OCI-LY1 (cell line): ENCODE data around the gene GNA12.

Experiments used
- H2AFZ ChIP-seq: fragments of 200-600 bp; sonication (generic), shearing (Covaris generic); 2 replicates; pipeline ENCODE4 v1.6.0; 2014; ENCODE audit warnings: antibody characterized with exemption, mild to moderate bottlenecking, low read length
- H3F3A ChIP-seq: fragments of 200-600 bp; sonication (generic), shearing (Covaris generic); 2 replicates; pipeline ENCODE4 v1.6.0; 2014; ENCODE audit warnings: mild to moderate bottlenecking, antibody characterized with exemption, low read length, moderate library complexity; ENCODE audit not compliant: insufficient read depth
- H3K27ac ChIP-seq: fragments of 200-600 bp; sonication (generic); 2 replicates; pipeline ENCODE4 v1.5.1; 2014; ENCODE audit warnings: low read length, mixed run types, mild to moderate bottlenecking, low read depth; ENCODE audit not compliant: poor library complexity, severe bottlenecking
- H3K27me3 ChIP-seq: fragments of 200-600 bp; sonication (generic); 2 replicates; pipeline ENCODE4 v1.6.0; 2014; ENCODE audit warnings: antibody characterized with exemption, mild to moderate bottlenecking, low read length, moderate library complexity; ENCODE audit not compliant: insufficient read depth
- H3K36me3 ChIP-seq: fragments of 200-600 bp; sonication (generic); 2 replicates; pipeline ENCODE4 v1.6.1; 2014; ENCODE audit warnings: mild to moderate bottlenecking, antibody characterized with exemption, low read length, moderate library complexity, mixed read lengths; ENCODE audit not compliant: insufficient read depth
- H3K4me1 ChIP-seq: fragments of 200-600 bp; sonication (generic); 2 replicates; pipeline ENCODE4 v1.5.1; 2014; ENCODE audit warnings: mild to moderate bottlenecking, low read length, moderate library complexity; ENCODE audit not compliant: insufficient read depth, severe bottlenecking
- H3K4me2 ChIP-seq: fragments of 200-600 bp; sonication (generic), shearing (Covaris generic); 2 replicates; pipeline ENCODE4 v1.6.1; 2014; ENCODE audit warnings: low read length
- H3K4me3 ChIP-seq: fragments of 200-600 bp; sonication (generic); 2 replicates; pipeline ENCODE4 v1.5.1; 2014; ENCODE audit warnings: low read length, low read depth, mild to moderate bottlenecking, mixed read lengths; ENCODE audit not compliant: poor library complexity, severe bottlenecking
- H3K79me2 ChIP-seq: fragments of 200-600 bp; shearing (Covaris generic); 2 replicates; pipeline ENCODE4 v1.6.1; 2016; ENCODE audit warnings: mixed run types, low read length, mixed read lengths; ENCODE audit not compliant: insufficient read depth
- H3K9ac ChIP-seq: fragments of 200-600 bp; sonication (generic), shearing (Covaris generic); 2 replicates; pipeline ENCODE4 v1.6.1; 2014; ENCODE audit warnings: mild to moderate bottlenecking, low read length, mixed read lengths
- H3K9me2 ChIP-seq: fragments of 200-600 bp; sonication (generic), shearing (Covaris generic); 2 replicates; pipeline ENCODE4 v1.6.1; 2014; ENCODE audit warnings: low read depth, mild to moderate bottlenecking, low read length, mixed read lengths
- H3K9me3 ChIP-seq: fragments of 200-600 bp; shearing (Covaris generic); 2 replicates; pipeline ENCODE4 v1.6.1; 2014; ENCODE audit warnings: low read length, mixed read lengths
- H4K20me1 ChIP-seq: fragments of 200-600 bp; sonication (generic), shearing (Covaris generic); 2 replicates; pipeline ENCODE4 v1.6.0; 2016; ENCODE audit warnings: mild to moderate bottlenecking, low read length; ENCODE audit not compliant: insufficient read depth
- EZH2 ChIP-seq: fragments of 200-600 bp; sonication (generic), shearing (Covaris generic); IDR thresholded peaks from 2 replicates; pipeline ENCODE4 v1.8.0; 2017; ENCODE audit warnings: borderline replicate concordance, mixed run types, mild to moderate bottlenecking, antibody characterized with exemption, low read length, moderate library complexity, mixed read lengths
- TF ChIP-seq, protein P1 (sequence below): fragments of 200-600 bp; sonication (generic), shearing (Covaris generic); IDR thresholded peaks from 2 replicates; pipeline ENCODE4 v1.5.1; 2017; ENCODE audit warnings: mild to moderate bottlenecking, antibody characterized with exemption, low read length, moderate library complexity, mixed read lengths

GNA12 gene

DNA sequence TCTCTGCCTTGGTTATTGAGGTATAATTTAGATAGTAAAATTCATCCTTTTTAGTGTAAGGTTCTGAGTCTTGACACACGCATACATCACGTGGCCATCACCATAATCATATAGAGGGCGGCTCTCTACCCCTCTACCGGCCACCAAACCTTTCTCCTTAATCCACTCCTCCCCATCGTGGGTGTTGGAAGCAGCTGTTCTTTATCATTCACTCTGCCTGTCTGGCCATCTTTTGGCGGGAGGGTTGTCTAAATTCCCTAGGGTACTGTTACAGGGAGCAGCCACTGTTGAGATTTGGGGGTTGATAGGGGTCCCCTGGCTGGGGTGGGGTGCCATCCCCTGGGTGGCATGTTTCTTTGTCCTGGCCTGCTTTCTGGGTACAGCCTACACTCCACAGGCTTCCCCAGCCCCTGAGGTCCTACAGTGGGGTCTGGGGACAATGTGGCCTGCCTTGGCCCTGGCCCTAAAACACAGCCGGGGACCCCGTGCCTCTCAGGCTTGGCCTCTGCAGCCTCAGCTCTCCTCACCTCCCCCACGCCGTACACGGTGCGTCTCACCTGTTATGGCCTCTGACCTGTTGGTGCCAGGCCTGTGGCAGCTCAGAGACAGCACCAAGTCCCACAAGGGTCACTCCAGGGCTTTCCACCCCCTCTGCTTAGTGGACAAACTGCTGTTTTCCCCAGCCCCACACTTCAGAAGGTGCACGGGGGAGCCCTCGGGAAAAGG is 138.6 kb downstream of the GNA12 start:
- Histone ChIP-seq H3K4me1 (peaks cover 8% of the 10 kb centered on the region), H3F3A (no peaks in the 10 kb centered on the region), H3K9me3 (no peaks in the 10 kb centered on the region), H3K9me2 (no peaks in the 10 kb centered on the region), H3K79me2 (no peaks in the 10 kb centered on the region), H2AFZ (no peak overlapping the region), H3K36me3 (no peaks in the 10 kb centered on the region), H3K4me2 (no peak overlapping the region), H3K27ac (no peak overlapping the region), H4K20me1 (no peaks in the 10 kb centered on the region), H3K9ac (no peak overlapping the region), H3K4me3 (no peak overlapping the region), H3K27me3 (no peaks in the 10 kb centered on the region; the same call in 1 of the 2 replicates)
- TF ChIP-seq, protein P1, sequence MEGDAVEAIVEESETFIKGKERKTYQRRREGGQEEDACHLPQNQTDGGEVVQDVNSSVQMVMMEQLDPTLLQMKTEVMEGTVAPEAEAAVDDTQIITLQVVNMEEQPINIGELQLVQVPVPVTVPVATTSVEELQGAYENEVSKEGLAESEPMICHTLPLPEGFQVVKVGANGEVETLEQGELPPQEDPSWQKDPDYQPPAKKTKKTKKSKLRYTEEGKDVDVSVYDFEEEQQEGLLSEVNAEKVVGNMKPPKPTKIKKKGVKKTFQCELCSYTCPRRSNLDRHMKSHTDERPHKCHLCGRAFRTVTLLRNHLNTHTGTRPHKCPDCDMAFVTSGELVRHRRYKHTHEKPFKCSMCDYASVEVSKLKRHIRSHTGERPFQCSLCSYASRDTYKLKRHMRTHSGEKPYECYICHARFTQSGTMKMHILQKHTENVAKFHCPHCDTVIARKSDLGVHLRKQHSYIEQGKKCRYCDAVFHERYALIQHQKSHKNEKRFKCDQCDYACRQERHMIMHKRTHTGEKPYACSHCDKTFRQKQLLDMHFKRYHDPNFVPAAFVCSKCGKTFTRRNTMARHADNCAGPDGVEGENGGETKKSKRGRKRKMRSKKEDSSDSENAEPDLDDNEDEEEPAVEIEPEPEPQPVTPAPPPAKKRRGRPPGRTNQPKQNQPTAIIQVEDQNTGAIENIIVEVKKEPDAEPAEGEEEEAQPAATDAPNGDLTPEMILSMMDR: no peak
- no peak for TF ChIP-seq EZH2

DNA sequence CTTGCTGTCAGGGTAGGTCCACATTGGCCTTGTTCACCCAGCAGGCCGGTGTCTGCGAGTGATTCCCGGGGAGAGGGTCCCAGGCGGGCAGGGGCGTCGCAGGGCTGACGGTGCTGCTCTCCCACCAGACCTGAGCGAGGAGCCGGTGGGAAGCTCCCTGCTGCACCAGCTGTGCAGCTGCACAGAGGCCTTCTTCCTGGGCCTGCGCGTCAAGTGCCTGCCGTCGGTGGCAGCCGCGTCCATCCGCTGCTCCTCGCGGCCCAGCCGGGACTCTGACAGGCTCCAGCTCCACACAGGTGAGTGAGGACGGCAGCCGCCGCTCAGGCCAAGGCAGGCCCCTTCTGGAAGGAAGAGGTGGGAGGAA is 141.5 kb downstream of the GNA12 start:
- H2AFZ ChIP-seq: no peak overlapping the region
- H3K27ac ChIP-seq: no peak overlapping the region
- H3K36me3 ChIP-seq: no peaks in the 10 kb centered on the region
- TF ChIP-seq, protein P1: no peak
- no peak for TF ChIP-seq EZH2
- H3K4me2 ChIP-seq: no peak overlapping the region
- no peaks in the 10 kb centered on the region for H3K79me2 ChIP-seq
- H4K20me1 ChIP-seq: no peaks in the 10 kb centered on the region
- peaks cover 3% of the 10 kb centered on the region for H3K4me1 ChIP-seq
- H3K4me3 ChIP-seq: no peak overlapping the region
- H3K27me3 ChIP-seq: peaks cover 4% of the 10 kb centered on the region; the same call in 1 of the 2 replicates
- no peaks in the 10 kb centered on the region for H3K9me2 ChIP-seq
- no peaks in the 10 kb centered on the region for H3K9me3 ChIP-seq
- H3K9ac ChIP-seq: no peak overlapping the region
- no peaks in the 10 kb centered on the region for H3F3A ChIP-seq

DNA sequence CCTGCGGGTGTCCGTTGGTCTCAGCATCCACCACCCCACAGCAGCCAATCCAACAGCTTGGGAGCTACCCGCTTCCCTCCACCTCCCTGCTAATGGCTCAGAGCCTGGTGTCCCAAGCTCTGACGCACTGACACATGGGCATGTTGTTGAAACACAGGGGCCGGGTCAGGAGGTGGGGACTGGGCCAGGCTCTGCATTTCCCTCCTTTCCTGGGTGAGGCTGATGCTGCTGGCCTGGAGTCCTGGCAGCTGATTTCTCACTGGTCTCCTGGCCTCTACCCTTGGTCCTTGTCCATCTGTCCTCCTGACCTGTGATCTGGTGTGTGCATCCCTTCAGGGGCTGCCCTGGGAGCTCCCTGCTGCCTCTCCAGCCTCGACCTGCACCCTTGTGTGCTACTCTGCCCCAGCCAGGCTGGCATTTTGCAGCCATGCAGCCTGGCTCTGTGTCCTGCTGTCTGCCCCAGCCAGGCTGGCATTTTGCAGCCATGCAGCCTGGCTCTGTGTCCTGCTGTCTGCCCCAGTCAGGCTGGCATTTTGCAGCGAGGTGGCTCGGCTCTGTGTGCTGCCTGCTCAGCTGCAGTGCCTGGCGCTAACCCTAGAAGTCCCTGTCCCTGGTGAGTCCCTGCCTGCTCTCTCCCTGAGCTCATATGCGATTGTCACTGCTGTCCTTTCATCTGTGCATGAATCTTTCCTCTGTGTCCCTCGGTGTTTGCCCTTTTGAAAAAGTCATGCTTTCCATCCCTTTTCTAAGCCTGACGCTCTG is 142.1 kb downstream of the GNA12 start:
- Histone ChIP-seq H3K4me2 (no peak overlapping the region), H3K27me3 (peaks cover 4% of the 10 kb centered on the region; the same call in 1 of the 2 replicates)

More for the DNA sequence above, 142.1 kb downstream of the GNA12 start:
- no peaks in the 10 kb centered on the region for H3K9me2 ChIP-seq
- peaks cover 3% of the 10 kb centered on the region for H3K4me1 ChIP-seq
- H3K36me3 ChIP-seq: no peaks in the 10 kb centered on the region
- H3K27ac ChIP-seq: no peak overlapping the region
- TF ChIP-seq, protein P1: no peak
- TF ChIP-seq EZH2: no peak
- H4K20me1 ChIP-seq: no peaks in the 10 kb centered on the region
- no peaks in the 10 kb centered on the region for H3K79me2 ChIP-seq
- H3K9me3 ChIP-seq: no peaks in the 10 kb centered on the region
- H3F3A ChIP-seq: no peaks in the 10 kb centered on the region
- no peak overlapping the region for H3K4me3 ChIP-seq
- no peak overlapping the region for H2AFZ ChIP-seq
- H3K9ac ChIP-seq: no peak overlapping the region
